Measurements from ENCODE around the gene SPRED2. TPM values are rescaled to one million over a fixed set of nuclear protein-coding genes. Genes with fewer than 3 reads are reported as not detected.

The SPRED2 gene
- polyA plus RNA-seq, 1 donor: 41.2 TPM

DNA sequence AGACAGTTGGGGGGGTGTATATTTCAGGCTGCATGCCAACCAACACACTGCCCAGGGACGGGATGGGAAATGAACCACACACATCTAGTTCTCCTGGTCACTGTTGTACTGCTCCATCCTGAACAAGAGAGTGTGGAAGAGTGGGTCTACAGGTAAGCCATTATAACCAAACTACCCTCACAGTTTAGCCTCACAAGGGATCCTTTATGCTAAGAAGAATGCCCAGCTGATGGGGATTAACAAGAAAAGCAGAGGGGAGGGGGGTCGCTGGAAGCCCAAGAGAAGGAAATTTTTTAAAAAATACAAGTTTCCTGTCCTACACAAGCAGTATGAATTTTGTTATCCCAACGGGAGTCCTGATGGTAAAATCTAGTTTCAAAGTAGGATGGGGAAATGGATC, 16.1 kb downstream of the SPRED2 start:
- no peak for DNase-seq

DNA sequence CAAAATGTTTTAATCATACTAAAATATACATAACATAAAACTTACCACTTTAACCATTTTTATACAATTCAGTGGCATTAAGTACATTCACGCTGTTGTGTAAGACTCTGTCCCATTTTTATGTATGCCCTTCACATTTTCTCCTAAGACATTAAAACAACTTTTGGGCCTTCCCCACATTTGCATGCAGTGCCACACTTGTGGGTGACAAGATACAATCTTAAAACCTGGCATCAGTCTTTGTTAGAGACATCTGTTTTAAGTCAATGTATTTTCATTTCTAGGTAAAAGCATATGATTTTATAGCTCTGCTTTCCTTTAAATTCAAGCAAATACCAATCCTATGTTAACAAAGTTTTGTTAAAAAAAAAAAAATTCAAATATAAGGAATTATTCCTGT, 17.3 kb downstream of the SPRED2 start:
- DNase-seq: no peak

DNA sequence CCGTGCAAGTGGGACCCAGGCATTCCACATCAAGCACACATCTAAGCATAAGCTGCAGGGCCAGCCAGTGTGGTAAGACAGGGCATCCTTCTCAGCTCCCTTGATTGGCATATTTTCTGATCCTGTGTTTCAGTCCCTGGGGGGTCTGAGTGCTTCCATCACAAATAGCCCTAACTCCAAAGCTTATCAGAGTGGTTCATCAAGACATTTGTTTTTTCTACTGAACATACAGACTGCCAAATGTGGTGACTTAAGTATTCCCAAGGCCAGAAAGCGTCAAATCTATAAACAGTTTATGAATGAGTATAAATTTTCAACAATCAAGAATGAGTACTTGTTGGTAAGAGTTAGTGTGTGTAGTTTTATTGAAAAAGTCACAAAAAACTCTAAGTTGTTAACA, 18.8 kb downstream of the SPRED2 start:
- DNase-seq: no peak

DNA sequence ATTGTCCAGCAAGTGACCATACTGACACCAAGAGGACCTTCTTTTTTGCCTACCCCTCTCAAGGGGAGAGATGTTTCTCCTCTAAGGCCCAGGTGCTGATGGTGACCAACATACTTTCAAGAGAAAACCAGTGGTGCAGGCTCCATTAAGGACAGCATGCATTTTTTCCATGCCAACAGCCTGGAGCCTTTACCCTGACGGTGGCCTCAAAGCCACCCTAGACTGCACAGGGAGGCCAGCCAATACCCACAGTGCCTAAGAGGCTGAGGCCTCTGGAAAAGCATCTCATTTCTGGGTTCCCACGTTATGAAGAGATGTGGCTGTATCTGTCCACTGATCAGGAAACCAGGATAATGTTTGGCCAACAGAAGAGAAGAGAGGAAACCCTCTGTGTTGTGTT, 19.3 kb downstream of the SPRED2 start:
- no peak for DNase-seq

DNA sequence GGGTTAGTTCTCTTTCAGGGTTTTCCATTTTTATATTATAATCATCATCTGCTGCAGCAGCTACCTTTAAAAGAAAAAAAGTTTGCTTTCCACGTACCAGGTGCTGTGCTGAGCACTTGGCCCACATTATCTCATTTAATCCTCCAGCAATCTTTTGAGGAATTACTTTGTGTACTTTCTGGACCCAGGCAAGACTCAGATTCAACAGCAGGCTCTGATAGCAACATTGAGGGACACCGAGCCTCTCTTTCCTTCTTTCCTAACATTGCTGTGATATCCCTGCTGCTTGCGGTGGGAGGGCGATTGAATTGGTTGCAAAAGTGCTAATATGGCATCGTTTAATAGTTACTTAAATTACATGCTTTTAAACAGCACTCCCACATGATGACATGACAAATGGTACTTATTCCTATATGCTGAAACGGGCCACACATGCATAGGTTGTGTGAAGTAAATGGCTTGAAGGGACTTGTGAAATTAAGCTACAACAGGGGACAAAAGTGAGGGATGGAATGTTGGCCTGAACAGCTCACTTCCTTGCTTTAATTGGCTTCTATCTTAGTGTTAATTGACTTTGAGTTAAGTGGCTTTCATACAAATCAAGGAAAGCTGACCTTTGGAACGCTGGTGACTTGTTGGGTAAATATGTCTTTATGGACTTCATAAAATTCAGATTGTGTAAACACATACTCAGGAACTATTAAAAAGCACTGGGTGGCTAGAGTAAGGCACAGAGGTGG, 21.2 kb downstream of the SPRED2 start:
- DNase-seq: no peak

DNA sequence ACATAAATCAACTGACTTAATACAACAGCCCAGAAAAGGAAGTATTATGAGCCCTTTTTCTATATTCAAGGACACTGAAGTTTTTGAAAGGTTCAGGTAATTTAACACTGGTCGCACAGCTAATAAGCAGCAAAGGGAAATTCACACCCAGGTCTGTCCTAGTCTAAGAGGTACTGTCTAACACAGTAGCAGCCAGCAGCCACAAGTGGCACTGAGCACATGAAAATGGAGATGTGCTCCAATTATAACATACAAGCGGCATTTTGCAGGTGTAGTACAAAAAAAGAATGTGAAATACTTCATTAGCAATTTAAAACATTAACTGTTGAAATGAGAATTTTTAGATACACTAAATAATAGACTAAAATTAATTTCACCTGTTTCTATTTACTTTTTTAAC, 23.4 kb downstream of the SPRED2 start:
- DNase-seq: no peak

DNA sequence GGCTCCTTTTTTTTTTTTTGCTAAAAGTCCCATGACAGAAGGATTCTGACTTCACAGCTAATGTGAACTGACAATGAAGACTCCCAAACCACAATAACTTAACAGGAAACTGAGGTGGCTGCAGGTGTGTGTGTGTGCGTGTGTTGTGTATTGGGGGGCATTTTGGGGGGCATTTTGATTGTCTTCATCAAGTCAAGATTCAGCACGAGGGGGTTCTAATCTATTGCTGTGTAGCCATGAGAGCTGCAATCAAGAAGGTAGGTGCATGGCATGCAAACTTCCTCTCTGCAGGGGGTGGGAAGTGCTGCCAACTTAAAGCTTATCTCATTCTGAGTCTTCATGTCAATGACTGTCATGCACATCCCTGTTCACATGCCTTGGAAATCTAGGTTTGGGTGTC, 25.2 kb downstream of the SPRED2 start:
- DNase-seq: no peak

DNA sequence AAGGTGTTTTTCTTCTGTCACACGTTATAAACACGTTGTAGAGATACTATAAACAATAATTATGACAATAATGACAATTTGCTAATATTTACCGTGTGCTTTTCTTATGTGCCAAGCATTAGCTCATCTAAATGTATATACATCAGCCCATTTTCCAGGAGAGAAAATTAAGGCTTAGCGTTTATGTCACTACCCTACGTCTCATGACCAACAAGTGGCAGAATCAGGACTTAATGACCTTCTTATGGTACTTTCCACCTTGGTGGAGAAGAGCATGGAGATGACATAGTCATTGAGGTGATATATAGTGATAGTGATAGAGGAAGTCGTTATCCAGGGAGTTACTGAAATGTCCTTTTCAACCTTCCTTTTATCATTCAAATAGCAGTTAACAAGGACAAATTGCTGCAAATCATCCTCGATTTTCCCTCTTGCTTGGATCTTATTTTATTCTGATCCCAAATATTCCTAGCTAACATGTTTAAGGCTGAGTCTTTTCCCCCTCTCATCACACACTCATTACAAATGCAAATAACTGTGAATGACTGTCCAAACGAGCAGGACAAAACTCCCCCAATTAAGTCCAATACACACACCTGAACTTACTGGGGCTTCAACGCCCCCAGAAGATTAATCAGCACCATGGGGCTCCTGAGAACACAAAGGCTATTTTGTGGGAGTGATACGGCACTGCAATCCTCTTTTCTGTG, 27.3 kb downstream of the SPRED2 start:
- DNase-seq: no peak

DNA sequence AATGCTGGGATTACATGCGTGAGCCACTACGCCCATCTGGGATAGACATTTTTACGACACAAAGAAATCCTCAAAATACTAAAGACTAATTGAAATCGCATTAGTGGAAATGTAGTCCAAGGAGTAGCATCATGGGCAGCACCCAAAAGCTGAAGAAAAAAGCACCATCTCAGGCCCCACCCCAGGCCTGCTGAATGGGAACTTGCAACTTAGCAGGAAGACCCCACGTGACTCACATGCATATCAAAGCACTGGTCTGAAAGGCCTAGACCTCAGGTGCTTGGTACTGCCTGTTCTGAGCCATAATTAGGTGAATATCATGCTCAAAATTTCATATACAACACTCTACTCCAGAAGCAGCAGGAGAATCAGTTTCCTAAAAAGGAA, 28.9 kb downstream of the SPRED2 start:
- DNase-seq: no peak

DNA sequence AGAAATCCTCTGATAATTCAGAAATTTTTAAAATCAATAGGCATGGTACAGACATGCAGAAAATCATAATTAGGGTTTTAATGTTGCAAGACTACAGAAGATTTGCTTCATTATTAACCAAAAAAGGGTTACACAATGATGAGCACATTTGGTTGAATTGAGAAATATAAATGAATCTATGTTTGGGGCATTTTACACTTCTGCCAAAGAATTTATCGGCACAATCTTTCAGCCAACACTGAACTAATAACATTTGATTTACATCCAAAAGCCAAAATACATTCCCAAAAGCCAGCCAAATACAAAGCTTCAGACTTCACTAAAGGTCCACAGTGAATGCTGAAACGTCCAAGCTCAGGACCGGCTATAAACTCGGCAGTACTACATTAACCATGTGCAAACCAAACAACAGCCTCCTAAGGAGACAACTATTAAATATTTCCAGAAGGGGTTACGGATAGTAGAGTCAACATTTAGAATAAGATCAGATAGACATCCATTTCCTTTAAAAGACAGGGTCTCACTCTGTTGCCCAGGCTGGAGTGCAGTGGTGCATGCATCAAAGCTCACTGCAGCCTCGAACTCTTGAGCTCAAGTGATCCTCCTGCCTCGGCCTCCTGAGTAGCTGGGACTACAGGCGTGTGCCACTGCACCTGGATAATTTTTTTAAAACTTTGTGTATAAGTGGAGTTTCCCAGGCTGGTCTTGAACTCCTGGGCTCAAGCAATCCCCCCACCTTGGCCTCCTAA, 29.4 kb downstream of the SPRED2 start:
- DNase-seq: no peak

DNA sequence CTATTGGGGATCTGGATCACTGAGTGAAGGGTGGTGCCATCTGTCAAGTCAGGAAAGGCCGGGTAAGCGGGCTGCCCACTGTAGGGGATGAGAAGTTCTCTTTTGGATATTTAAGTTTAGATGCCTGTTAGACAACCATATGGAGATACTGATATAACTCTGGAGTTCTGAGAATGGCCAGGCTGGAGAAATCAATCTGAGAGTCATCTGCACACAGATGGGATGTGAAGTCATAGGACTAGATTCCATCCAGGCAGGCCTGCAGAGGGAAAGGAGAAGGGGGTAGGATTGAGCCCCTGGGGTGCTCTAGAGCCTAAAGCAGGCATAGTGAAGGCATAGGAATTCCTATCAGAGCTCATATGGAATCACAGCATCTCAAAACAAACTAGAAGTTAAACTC, 30.1 kb downstream of the SPRED2 start:
- DNase-seq: no peak

DNA sequence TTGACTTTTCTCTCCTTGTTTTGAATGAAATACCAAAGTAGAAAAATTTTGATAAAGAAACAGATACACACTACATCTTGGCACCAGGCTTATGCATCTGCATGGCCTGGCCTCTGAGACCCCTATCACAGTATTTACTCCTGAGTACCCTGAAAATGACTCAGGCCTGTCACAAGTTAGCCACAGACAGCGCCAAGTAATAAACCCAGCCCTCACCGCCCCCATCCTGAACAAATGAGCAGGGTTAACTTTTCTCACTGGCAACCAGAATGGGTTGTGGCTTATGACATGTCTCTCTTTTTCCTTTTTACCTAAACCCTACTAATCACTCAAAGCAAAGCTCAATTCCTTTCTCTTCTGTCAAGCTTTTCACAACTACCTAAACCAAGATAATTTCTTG, 35.3 kb downstream of the SPRED2 start:
- DNase-seq: no peak

DNA sequence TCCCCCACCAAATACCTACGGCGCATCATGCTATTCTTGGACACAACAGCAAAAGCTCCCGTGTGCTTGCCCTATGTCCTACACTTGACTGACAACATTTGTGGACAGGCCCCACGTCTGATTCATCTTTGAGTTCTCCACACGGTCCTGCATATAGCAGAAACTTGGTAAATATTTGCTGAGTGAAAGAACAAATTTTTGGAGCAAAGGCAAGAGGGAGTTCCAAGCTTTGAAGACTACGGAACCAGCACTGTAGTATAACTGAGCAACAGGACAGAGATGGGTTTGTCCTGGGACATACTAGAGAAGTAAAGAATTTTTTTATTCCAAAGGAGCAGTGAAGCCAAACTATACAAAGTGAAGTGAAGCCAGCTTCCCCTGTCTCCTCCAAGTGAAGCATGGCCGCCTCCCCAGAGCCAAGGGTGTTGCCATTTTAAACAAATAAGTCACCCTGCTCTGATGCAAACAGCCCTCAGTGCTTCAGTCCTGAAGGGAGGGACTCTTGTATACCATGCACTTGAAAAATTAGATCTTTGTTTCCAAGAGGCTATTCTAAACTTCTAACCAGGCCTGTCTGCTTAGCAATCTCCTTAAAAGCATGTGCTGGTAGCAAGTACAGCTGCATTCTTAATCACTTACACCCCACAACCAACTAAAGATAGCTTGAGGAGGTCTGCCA, 35.9 kb downstream of the SPRED2 start:
- DNase-seq: no peak

DNA sequence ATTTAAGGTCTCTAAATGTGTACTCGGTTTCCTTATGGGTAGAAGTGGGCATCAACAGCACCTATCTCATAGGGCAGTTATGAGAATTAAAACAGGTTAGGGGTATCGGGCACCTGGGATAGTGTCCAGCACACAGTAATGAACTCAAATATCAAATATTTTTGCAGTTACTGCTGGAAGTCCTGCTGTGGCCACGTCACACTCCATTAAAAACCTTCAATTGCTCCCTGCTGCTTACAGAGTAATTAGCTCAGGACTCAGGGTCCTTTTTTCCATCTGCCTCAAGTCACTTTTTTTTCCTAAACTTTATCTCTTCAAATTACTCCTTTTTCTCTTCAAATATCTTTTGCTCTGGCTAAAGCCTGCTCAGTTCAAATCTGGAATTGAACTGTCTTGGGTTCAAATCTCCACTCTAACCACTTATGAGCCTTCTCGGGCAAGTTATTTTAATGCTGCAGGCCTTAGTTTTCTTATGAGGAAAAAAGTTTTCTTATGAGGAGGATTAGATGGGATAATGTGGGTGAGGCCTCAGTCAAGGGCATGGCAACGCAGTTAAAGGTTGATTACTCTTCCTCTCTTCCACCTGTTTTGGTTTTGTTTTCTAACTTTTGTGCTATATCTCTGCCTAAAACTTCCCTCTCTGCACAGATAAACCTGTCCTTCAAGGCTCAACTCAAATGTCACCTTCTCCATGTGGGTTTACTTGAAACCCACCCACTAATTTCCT, 36.6 kb downstream of the SPRED2 start:
- no peak for DNase-seq

DNA sequence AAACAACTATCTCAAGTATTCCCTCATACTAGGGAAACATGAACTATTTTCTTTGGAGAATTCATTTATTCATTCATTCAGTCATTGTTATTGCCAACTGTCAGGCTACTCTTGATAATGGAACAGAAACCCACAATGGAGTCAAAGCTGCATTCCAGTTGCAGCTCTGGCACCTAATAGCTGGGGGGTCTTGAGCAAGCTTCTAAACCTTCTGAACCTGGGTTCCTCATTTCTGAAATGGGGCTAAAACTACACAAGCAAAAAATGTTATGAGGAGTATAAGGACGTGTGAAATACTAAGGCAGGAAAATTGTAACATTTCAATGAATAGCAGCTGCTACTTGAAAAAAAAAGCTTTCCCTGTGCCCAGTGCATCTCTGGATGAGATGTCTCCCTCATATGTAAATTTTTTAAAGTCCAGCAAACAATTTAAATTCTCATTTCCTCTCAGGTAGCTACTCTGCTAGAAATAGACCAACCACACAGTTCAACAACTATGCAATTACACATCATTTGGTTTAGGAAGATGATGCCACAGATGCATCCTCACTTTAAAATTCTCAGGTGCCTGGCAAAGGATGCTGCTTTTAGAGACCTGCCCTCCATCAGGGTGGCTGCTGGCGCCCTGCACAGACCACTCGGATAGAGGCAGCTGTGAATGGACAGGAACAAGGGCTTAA, 38.5 kb downstream of the SPRED2 start:
- no peak for DNase-seq

DNA sequence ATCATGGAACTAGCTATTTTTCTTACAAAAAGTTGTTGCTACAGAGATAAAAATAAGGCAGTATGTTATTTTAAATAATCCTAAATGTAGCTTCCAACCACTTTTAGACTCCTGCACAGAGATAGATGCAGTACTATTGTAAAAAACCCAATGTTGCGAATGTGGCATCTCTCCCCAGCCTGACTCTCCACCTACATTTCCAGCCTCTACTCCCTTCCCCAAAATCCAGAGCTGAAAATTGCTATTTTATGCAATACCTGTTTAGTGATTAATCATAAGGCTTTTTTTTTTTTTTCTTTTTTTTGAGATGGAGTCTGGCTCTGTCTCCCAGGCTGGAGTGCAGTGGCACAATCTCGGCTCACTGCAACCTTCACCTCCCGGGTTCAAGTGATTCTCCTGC, 39.4 kb downstream of the SPRED2 start:
- DNase-seq: no peak

DNA sequence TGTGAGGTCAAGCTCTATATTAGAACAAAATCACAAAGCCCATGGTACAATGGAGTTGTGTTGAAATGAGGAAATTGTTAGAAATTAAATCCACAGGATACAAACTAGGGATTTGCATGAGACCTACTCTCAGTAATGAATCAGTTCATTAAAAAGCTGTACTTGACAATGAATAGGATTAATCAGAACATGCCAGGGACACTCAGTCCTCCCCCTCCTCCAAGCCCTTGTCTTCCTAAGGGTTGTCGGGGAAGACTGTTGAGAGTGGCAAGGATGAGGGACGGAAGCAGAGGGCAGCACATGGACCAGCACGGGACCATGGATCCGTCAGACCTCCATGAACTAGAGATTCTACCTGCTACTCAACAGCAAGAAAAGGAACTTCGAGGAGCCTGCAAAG, 39.8 kb downstream of the SPRED2 start:
- no peak for DNase-seq

DNA sequence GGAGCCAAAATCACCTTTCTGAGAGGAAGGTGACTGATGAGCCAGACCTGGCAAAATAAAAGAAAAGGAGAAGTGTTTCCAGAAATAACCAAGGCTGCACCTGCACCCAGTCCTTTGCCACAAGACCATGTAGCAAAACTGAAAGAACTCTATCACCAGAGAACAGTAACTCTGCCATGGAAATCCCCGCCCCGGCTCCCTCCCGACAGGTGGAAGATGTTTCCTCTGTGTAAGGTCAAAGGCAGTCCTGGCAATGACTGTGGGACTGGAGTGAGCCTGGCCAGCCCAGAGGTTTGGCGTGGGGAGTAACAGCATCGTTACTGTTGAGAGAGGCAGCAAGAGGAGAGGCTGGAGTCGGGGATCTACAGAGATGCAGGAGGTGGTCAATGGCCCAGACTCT, 42.3 kb downstream of the SPRED2 start:
- DNase-seq: no peak

DNA sequence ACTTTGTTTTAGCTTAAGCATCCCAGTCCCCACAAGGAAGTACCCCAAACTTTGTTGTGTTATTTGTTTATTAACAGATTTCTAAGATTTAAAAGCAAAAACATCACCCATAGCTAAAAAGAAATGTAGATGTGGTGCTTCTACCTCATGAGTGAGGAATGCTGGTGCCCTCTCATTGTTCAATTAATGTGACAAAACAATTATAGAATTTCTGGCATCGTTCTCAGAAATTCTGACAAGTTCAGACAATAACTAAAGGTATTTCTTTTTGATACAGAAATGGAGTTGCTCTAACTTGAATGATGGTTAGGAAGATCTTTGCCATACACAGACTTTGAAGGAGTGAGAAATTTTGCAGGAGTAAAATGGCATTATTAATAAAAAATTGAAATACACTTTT, 42.9 kb downstream of the SPRED2 start:
- no peak for DNase-seq

DNA sequence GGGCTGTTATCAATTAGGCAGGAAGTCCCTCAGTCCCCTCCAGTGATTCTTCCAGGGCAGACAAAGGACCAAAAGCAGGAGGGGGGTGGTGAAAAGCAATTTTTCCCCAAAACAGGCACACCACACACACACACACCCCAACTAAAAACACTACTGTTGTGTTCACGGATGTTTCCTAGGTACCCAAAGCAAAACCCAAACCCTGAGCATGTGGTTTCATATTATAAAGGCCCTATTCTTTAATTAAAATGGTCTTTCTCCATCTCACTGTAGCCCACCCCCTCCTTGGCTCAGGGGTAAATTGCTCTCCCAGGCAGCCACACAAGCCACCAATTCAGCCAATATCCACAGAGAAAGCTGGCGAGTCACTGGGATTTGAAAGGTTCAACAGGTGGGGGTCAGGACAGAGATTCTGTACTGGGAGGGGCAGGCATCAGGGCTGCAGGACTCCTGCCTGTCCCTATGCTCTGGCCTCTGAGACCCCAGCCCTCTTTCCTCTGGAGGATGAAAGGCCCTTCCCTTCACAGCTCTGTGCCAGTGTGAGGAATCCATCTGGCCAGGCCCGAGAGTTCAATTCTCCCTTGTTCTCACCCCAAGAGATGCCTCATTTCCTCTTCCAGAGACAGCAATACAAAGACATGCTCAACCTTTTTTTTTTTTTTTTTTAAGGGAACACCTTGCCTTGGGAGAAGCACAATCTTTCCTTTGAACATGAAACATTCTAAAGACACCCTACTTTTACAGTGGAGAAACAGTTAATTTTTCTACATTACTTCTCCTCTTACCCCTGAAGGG, 43.6 kb downstream of the SPRED2 start:
- no peak for DNase-seq
